B cell (primary cell): ENCODE data around the gene DUSP16.

Experiments
- CTCF ChIP-seq: fragments of 200-600 bp; IDR thresholded peaks from one replicate; pipeline ENCODE4 v1.8.0; 2022; ENCODE audit warnings: antibody characterized with exemption, mild to moderate bottlenecking
- EZH2 ChIP-seq: IDR thresholded peaks from 2 replicates; pipeline ENCODE4 v1.6.1; 2012; ENCODE audit warnings: borderline replicate concordance, low read depth, mild to moderate bottlenecking, moderate library complexity, low read length; ENCODE audit not compliant: insufficient read depth, poor library complexity, severe bottlenecking

- TF ChIP-seq CTCF (no peak), EZH2 (no peak)
These were observed 746 bp upstream of the DUSP16 start for GRCh38 chr12:12563290-12563928.
